ENCODE results near the gene MSANTD2.

Gene MSANTD2

DNA sequence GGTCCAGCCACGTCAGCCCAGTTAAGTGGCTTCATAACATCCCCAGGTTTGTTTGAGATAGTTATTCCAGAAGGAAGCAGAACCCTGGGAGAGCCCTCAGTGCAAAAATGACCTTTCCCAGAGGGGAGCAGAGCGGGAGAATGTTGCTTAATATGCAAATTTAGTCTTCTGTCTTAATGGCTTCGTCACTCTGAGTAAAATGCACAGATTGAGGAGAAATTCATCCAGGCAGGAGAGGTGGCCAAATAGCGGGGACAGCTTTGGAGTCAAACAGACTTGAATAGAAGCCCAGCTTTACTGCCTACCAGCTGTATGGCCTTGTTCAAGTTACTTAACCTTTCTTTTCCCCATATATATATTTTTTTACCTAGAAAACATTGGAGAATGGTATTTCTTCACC is 72.7 kb downstream of the MSANTD2 start:
- no peak for DNase-seq

DNA sequence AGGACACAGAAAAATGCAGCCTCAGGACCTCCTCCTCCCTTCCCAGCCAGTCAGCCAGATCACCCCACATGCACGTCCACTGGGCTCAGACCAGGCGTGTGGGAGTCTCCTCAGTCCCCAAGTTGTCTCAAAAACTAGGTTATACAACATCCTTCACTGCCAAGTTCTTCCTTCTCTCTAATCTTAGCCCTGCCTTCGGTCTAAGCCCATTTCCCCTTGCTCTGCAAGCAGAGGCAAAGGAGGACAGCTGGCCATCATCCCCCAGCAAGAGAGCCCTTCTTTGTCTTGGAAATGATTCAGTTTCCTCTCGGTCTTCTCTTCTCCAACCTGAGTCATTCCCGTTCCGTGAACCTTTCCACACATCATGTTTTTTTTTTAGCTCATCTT is 74.5 kb downstream of the MSANTD2 start:
- no peak for DNase-seq

DNA sequence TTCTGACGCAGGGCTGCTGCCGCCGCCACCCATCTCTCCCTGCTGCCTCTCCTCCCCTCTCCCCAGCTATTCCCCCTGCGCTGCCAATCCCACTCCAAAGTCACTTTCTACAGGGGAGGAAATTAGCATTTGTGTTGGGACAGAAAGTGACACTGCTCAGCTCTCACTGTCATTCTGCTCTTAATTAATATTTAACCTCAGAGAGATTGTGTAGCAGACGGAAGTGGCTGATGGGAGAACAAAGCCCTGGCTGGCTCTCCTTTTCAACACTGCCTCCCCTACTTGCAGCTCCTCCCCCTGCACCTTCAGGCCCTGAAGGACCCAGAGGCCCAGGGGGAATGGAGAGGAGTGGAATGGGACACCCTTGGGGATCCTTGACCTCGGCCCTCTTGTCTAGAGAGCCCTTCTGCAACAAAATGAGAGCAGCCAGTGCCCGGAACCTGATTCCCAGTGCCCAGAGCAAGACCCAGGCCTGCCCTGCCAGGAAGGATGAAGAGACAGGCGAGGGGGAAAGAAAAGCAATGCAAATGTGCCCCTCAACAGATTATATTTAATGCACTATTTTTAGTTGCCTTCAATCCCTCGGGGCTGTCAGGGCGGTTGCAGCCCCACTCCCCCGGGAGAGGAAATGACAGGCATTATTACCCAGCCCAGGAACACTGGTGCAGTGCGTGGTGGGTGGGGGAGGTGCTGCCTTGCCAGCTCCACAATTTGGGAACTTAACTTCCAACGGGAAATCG is 75.1 kb downstream of the MSANTD2 start:
- DNase-seq: no peak

DNA sequence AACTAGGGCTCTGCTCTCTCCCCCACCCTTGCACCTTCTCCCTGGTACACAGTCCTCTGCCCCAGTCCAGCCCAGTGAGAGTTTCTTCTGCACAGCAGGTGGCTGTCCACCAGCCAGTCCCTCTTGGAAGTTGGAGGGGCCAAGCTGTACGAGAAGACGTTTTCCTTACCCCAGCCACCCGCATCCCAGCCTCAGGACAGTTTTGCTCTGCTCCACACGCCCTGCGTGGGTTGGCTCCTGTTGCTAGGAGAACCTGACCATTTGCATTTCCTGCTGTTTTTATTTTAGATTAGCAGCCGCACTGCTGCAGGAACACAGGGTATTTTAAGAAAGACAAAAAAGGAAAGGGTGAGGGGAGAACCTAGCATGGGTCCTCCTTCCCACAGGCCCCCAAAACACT is 78.0 kb downstream of the MSANTD2 start:
- DNase-seq: no peak

DNA sequence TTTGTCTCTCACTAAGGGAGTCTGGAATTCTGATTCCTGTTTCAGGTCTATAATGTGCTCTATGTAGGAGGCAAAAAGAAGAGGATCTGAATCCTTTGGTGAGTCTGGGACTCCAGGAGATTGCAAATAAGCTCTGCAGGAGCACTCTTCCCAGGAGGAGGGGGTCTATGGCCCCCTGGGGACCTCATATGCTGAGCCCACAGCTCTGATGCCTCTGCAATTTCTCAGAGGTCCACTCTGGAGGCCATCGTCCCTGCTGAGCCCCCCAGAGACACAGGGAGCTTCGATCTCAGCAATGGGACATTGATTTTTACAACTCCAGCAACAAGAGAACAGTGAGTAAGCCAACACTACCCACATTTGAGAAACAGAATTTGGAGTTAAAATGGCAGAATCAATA is 80.7 kb downstream of the MSANTD2 start:
- DNase-seq: no peak

DNA sequence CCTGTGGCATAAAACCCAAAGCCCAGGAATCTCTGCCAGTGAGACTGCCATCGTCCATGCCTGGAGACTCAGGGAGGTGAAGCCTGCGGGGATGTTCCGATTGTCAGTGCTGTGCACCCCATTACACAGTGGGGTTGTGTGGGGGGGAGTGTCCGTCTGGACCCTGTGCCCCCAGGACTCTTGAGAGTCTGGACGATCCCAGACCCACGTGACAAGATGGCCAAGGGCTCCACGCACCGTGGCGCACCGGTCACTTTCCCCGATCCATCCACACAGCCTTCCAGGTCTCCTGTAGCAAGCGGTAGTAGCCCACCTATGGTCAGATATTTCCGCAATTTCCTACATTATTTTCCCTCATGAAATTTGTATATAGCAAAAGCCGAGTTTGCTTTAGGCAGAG is 81.4 kb downstream of the MSANTD2 start:
- DNase-seq: no peak

DNA sequence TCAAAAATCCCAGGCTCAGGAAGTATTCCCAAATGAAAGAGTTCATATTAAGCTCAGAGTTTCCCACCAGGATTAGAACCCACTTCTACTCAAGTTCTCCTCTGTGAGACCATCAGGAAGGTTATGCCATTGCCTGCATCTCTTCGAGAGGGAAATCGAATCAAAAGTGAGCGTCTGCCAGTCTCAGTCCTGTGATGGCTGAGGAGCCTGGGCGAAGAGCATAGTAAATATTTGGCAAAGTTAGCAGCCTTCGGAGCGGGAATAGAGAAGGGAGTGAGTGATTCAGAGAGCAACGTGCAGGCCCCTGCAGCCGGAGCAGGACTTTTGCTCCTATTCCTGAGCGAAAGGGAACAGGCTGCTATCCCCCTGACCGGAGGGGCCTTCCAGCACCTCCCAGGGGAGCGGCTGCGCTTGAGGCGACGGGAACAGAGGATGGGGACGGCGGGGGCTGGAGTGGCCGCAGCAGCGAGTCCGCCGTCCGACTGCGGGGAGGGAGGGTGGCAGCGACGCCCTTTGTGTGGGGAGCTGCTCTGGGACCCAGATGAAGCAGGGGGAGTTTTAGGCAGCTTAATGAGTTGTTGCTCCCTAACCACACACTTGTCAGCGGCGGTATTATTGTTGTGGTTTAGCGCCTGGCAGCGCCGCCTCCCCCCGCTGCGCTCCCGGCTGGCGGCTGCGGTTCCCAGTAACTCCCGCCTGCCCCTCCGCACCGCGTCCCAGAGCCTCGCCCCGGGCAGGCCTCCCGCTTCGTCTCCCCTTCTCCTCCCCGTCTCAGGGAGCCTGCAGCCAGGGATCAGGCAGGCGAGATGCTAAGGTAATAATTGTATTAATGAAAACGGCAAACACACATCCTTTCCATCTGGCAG is 82.2 kb downstream of the MSANTD2 start:
- peak; percentile 63 for DNase-seq

DNA sequence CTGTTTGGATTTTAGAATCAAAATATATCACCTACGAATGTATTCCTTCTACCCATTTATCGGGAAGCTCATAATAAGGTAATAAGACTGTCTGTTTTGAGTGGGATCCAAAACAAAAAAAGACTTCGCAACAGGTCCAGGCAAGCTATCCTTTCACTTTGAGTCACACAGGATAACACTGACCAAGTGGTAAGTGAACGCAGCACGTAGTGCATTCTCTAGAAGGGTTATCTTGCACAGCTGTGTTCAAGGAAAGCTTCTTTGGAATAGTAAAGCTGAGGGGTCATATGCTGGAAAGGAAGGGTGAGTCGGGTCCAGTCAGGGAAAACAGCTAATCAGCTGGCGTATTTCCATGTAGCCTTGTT is 82.8 kb downstream of the MSANTD2 start:
- no peak for DNase-seq

DNA sequence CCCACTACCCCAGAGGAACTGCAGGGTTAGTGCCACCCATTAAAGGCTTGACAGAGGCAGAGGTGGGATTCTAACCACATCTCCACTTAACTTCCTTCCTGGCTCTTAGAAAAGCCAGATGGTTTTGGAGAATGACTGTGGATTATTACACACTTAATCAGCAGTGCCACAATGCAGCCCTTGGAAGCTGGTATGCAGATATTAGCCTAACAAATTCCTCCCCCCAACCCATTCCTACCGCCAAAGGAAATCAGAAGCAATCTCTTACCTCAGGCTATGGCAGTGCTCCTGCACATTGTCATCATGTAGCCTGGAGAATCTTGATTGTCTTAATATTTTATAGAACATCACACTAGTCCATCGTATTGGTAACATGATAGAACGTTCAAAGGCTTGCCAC is 83.6 kb downstream of the MSANTD2 start:
- DNase-seq: no peak

Measured in NCI-H1105 treated with DMSO at 0.1 percent for 48 hours (cell line).